Pancreas (tissue), 10 donors: Measurements from ENCODE around the gene APOBEC3G. TPM values are rescaled to one million over a fixed set of nuclear protein-coding genes. Genes with fewer than 3 reads are reported as not detected.

Experiments
- ATAC-seq, 4 donors: fragments of 200-7000 bp; cut with Tn5 transposase; one replicate each; pipeline versions ENCODE4 v1.8.0 to v1.9.1; 2020; ENCODE audit warnings: mild to moderate bottlenecking in 4 of 4, moderate library complexity in 4 of 4
- DNase-seq, 6 donors: peaks; one replicate each; pipeline ENCODE4 v3.0.0-alpha.2; 2020
- FAIRE-seq: peaks from 2 replicates; lab custom pipeline; 2012; peaks lifted over from hg19 to GRCh38; lab: Jason Lieb, UNC
- H3K27ac ChIP-seq, 4 donors: fragments of 200-600 bp; sonication (generic); 1 replicate in 3 of 4; 2 replicates in 1 of 4; pipeline versions ENCODE4 v1.5.0 to v1.8.0; 2020
- H3K27me3 ChIP-seq, 4 donors: fragments of 200-600 bp; one replicate each; pipeline ENCODE4 v1.8.0; 2021
- H3K36me3 ChIP-seq, 3 donors: fragments of 200-600 bp; sonication (generic) in 1 of 3; one replicate each; pipeline versions ENCODE4 v1.5.0 to v1.8.0; 2020 to 2021
- H3K4me1 ChIP-seq, 3 donors: fragments of 200-600 bp; one replicate each; pipeline ENCODE4 v1.8.0; 2021
- H3K4me3 ChIP-seq, 4 donors: fragments of 200-600 bp; sonication (generic) in 2 of 4; one replicate each; pipeline versions ENCODE4 v1.5.0 to v1.8.0; 2020 to 2021
- H3K9me3 ChIP-seq, 4 donors: fragments of 200-600 bp; one replicate each; pipeline ENCODE4 v1.8.0; 2021
- CTCF ChIP-seq, 4 donors: fragments of 200-600 bp; sonication (generic) in 3 of 4; IDR thresholded peaks; one replicate each; pipeline versions ENCODE4 v1.5.0 to v1.8.0; 2021; ENCODE audit warnings: antibody characterized with exemption in 4 of 4
- WGBS, 2 donors: extraction: QIAGEN DNeasy Blood & Tissue Kit; methylation state at CpG; one replicate each; pipeline ENCODE4 v1.1.7; 2013; 5-methylcytosine and 5-hydroxymethylcytosine counted together
- intact Hi-C, 3 donors: fragments of 100-400 bp; cut with DNase I; formaldehyde crosslinking; loops; one replicate each; pipeline versions ENCODE4 v1.11.1 to v1.14.2; 2022
- polyA plus RNA-seq, 2 donors: library from polyadenylated mRNA; stranded (reverse); fragments of 200-250 nt; gene quantifications; one replicate each; pipeline ENCODE4 v1.2.3, GENCODE V29; 2013
- total RNA-seq, 6 donors: library from RNA; stranded (reverse); fragmentation: NEBNext Ultra II Directional in 4 of 6; extraction: Animal tissue kit (Norgen Biotek cat#: 25700) in 4 of 6; gene quantifications; one replicate each; pipeline versions ENCODE4 v1.2.1 to v1.2.4, GENCODE V29; 2021 to 2023
- donor health status: healthy with polysubstance abuse.
- donor health status: DM: no; HTN: no; CAD: no; lungs with moderate emphysema.
- donor health status: DM: no; HTN: no; CAD: no.
- donor health status: control.
- donor health status: control.
- donor health status: Bipolar disorder and iron deficiency.
- donor health status: DM: yes; HTN: yes; CAD: no.
- donor health status: DM: no; HTN: no; CAD: no.
- donor health status: DM: no; HTN: no; CAD: no.
- donor health status: DM: yes; HTN: yes; CAD: no.

Gene APOBEC3G
- total and polyA plus RNA-seq, 8 donors = 0.94 to 5.3 (median 2.8) TPM

GRCh38 chr22:39110631-39111561 lies 33.8 kb downstream of the APOBEC3G start:
- TF ChIP-seq CTCF (IDR thresholded peaks at IDR 0.05) = no peak
- Histone ChIP-seq H3K4me1 (no peaks in the 10 kb centered on the region), H3K4me3 (no peak overlapping the region), H3K9me3 (no peaks in the 10 kb centered on the region), H3K27me3 (no peaks in the 10 kb centered on the region), H3K27ac (peak overlapping the region in 1 of 4 donors; percentile 19), H3K36me3 (no peaks in the 10 kb centered on the region)
- WGBS, 2 donors = 65 to 73% methylated on average over 15 of the region's 15 CpGs
- intact Hi-C loops = loop anchor here in 2 of 3 donors (10.0 kb wide), 2 partner anchors 106 to 246 kb away; no protein-coding TSS in a partner anchor
- FAIRE-seq = no peak
- no peak for DNase-seq
- peak in 1 of 4 donors; percentile 62 for ATAC-seq

- no peak for TF ChIP-seq CTCF (IDR thresholded peaks at IDR 0.05)
- intact Hi-C loops = loop anchor here in 2 of 3 donors (10.0 kb wide), 2 partner anchors 109 to 249 kb away; no protein-coding TSS in a partner anchor
- no peak overlapping the region for H3K27ac ChIP-seq
- 38 to 41% methylated on average over 6 of the region's 6 CpGs for WGBS, 2 donors
- FAIRE-seq = no peak
- no peak for DNase-seq
- H3K36me3 ChIP-seq = no peaks in the 10 kb centered on the region
- no peaks in the 10 kb centered on the region for H3K9me3 ChIP-seq
- peaks cover 0 to 3% (median 0%) of the 10 kb centered on the region in 4 donors for H3K27me3 ChIP-seq
- no peak overlapping the region for H3K4me3 ChIP-seq
- H3K4me1 ChIP-seq = no peaks in the 10 kb centered on the region
- ATAC-seq = no peak
Measured at GRCh38 chr22:39114112-39114511, 37.0 kb downstream of the APOBEC3G start.

- TF ChIP-seq CTCF (IDR thresholded peaks at IDR 0.05) = no peak
- DNase-seq (no peak), ATAC-seq (no peak), FAIRE-seq (no peak)
- Histone ChIP-seq H3K9me3 (no peaks in the 10 kb centered on the region), H3K27me3 (peaks cover 0 to 3% (median 0%) of the 10 kb centered on the region in 4 donors), H3K36me3 (no peaks in the 10 kb centered on the region), H3K27ac (no peak overlapping the region), H3K4me3 (no peak overlapping the region), H3K4me1 (no peaks in the 10 kb centered on the region)
- intact Hi-C loops = loop anchor here in 2 of 3 donors (10.0 kb wide), 2 partner anchors 111 to 251 kb away; no protein-coding TSS in a partner anchor
- 90 to 94% methylated on average over 2 of the region's 2 CpGs for WGBS, 2 donors
Measured at GRCh38 chr22:39115570-39115969, 38.5 kb downstream of the APOBEC3G start.

- H3K4me1 ChIP-seq = no peaks in the 10 kb centered on the region
- ATAC-seq (no peak), FAIRE-seq (no peak), DNase-seq (no peak)
- intact Hi-C loops = loop anchor here in 2 of 3 donors (10.0 kb wide), 2 partner anchors 111 to 251 kb away; no protein-coding TSS in a partner anchor
- WGBS, 2 donors = 76 to 79% methylated on average over 9 of the region's 9 CpGs
- no peak for TF ChIP-seq CTCF (IDR thresholded peaks at IDR 0.05)
- no peak overlapping the region for H3K27ac ChIP-seq
- H3K4me3 ChIP-seq = no peak overlapping the region
- peaks cover 0 to 3% (median 0%) of the 10 kb centered on the region in 4 donors for H3K27me3 ChIP-seq
- no peaks in the 10 kb centered on the region for H3K9me3 ChIP-seq
- no peaks in the 10 kb centered on the region for H3K36me3 ChIP-seq
Measured at GRCh38 chr22:39115977-39116621, 39.0 kb downstream of the APOBEC3G start.
